KMS-11 (cell line): ENCODE data around the gene FNDC3B.
A peak's percentile ranks its signal among the peaks of the same experiment; 100 is the strongest.

Experiments used
- H2AFZ ChIP-seq: fragments of 200-600 bp; sonication (generic); 2 replicates; pipeline ENCODE4 v1.6.1; 2016; ENCODE audit warnings: antibody characterized with exemption, mixed run types, low read depth
- H3K27ac ChIP-seq: fragments of 200-600 bp; sonication (generic); 2 replicates; pipeline ENCODE4 v1.6.1; 2016; ENCODE audit warnings: mild to moderate bottlenecking, mixed run types
- H3K27me3 ChIP-seq: fragments of 200-600 bp; sonication (generic); 2 replicates; pipeline ENCODE4 v1.6.1; 2017; ENCODE audit warnings: mild to moderate bottlenecking, low read depth, mixed run types, moderate library complexity; ENCODE audit not compliant: insufficient read depth
- H3K36me3 ChIP-seq: fragments of 200-600 bp; sonication (generic); 2 replicates; pipeline ENCODE4 v1.6.1; 2017; ENCODE audit warnings: mild to moderate bottlenecking, mixed run types; ENCODE audit not compliant: insufficient read depth
- H3K4me1 ChIP-seq: fragments of 200-600 bp; sonication (generic); 2 replicates; pipeline ENCODE4 v1.6.1; 2016; ENCODE audit warnings: mild to moderate bottlenecking, low read depth, mixed run types; ENCODE audit not compliant: poor library complexity, severe bottlenecking
- H3K4me2 ChIP-seq: fragments of 200-600 bp; sonication (generic); 2 replicates; pipeline ENCODE4 v1.7.0; 2016; ENCODE audit warnings: mild to moderate bottlenecking, mixed run types
- H3K4me3 ChIP-seq: fragments of 200-600 bp; sonication (generic); IDR thresholded peaks from 2 replicates; pipeline ENCODE4 v1.6.1; 2017; ENCODE audit warnings: low read depth, low read length, mixed read lengths; ENCODE audit not compliant: insufficient read depth
- H3K79me2 ChIP-seq: fragments of 200-600 bp; sonication (generic); 2 replicates; pipeline ENCODE4 v1.6.1; 2016; ENCODE audit warnings: low read depth, mixed run types; ENCODE audit not compliant: insufficient read depth
- H3K9ac ChIP-seq: fragments of 200-600 bp; sonication (generic); 2 replicates; pipeline ENCODE4 v1.6.1; 2016; ENCODE audit warnings: mild to moderate bottlenecking, mixed run types
- H4K20me1 ChIP-seq: fragments of 200-600 bp; sonication (generic); 2 replicates; pipeline ENCODE4 v1.6.1; 2016; ENCODE audit warnings: mild to moderate bottlenecking, mixed run types; ENCODE audit not compliant: insufficient read depth
- TF ChIP-seq, protein P1 (sequence below): fragments of 200-600 bp; sonication (generic); conservative IDR thresholded peaks from 2 replicates; pipeline ENCODE4 v1.6.1; 2017; ENCODE audit warnings: low read depth, mild to moderate bottlenecking, antibody characterized with exemption, low read length, moderate library complexity, mixed read lengths

Gene FNDC3B

DNA sequence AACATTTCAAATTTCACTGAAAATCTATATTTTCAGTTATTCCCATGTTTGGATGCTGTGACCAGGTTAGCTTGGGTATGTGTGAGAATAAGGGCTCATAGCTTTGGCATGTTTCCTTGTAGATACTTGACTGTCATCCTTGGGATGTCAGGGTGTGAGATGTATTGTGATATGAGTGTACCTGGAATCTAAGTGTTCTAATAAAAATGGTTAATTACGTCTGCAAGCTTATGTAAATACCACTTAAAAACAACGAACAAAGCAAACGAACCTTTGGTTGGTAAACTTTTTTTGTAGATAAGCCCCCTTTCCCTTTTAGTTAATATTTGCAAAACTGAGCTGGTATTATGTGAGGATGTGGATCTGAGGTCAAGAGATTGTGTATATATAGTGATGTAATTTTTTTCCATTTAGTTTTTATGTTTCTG is 63.5 kb downstream of the FNDC3B start:
- H3K4me1 ChIP-seq, result peaks cover 100% of the 10 kb centered on the region
- no peaks in the 10 kb centered on the region for H4K20me1 ChIP-seq
- peak overlapping the region; percentile 91 for H3K4me2 ChIP-seq

DNA sequence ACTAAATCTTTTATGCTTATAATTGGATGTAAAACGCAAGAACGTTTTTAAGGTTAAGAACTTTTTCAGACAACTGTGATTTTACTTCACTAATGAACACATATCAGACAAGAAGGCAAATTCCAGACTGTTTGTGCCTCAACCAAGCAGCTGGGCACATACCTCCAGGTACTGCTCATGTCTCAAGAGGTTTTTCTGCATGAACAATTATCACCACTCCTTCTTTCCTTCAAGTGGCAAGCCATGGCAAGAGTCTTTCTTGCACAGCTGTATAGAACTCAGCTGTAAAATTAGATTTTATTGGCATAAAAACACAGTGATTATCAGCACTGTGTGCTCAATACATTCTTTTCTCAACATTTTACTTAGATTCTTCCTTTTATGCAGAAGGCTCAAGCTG is 64.3 kb downstream of the FNDC3B start:
- Histone ChIP-seq H3K79me2 (peaks cover 81% of the 10 kb centered on the region), H3K4me1 (peaks cover 100% of the 10 kb centered on the region), H3K27me3 (no peaks in the 10 kb centered on the region), H2AFZ (no peak overlapping the region), H3K27ac (peak overlapping the region; percentile 96), H3K4me2 (peak overlapping the region; percentile 91), H3K4me3 (no peak overlapping the region), H3K36me3 (no peaks in the 10 kb centered on the region), H3K9ac (peak overlapping the region; percentile 72; the same call in 1 of the 2 replicates), H4K20me1 (no peaks in the 10 kb centered on the region)
- TF ChIP-seq, protein P1, sequence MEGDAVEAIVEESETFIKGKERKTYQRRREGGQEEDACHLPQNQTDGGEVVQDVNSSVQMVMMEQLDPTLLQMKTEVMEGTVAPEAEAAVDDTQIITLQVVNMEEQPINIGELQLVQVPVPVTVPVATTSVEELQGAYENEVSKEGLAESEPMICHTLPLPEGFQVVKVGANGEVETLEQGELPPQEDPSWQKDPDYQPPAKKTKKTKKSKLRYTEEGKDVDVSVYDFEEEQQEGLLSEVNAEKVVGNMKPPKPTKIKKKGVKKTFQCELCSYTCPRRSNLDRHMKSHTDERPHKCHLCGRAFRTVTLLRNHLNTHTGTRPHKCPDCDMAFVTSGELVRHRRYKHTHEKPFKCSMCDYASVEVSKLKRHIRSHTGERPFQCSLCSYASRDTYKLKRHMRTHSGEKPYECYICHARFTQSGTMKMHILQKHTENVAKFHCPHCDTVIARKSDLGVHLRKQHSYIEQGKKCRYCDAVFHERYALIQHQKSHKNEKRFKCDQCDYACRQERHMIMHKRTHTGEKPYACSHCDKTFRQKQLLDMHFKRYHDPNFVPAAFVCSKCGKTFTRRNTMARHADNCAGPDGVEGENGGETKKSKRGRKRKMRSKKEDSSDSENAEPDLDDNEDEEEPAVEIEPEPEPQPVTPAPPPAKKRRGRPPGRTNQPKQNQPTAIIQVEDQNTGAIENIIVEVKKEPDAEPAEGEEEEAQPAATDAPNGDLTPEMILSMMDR, result no peak

More for the DNA sequence above, 63.5 kb downstream of the FNDC3B start:
- TF ChIP-seq, protein P1, result no peak
- Histone ChIP-seq H3K36me3 (no peaks in the 10 kb centered on the region), H2AFZ (no peak overlapping the region), H3K27ac (peak overlapping the region; percentile 96), H3K79me2 (peaks cover 81% of the 10 kb centered on the region), H3K27me3 (no peaks in the 10 kb centered on the region), H3K9ac (peak overlapping the region; percentile 72; the same call in 1 of the 2 replicates), H3K4me3 (no peak overlapping the region)

- Histone ChIP-seq H2AFZ (no peak overlapping the region), H3K4me2 (peak overlapping the region; percentile 91), H3K4me3 (no peak overlapping the region), H3K36me3 (no peaks in the 10 kb centered on the region), H3K4me1 (peaks cover 98% of the 10 kb centered on the region), H4K20me1 (no peaks in the 10 kb centered on the region), H3K9ac (peak overlapping the region; percentile 72; the same call in 1 of the 2 replicates), H3K27me3 (no peaks in the 10 kb centered on the region), H3K27ac (peak overlapping the region; percentile 96), H3K79me2 (peaks cover 81% of the 10 kb centered on the region)
- TF ChIP-seq, protein P1, result no peak
Observed at GRCh38 chr3:172104471-172105072, 65.2 kb downstream of the FNDC3B start.

GRCh38 chr3:172106037-172106954 is 66.9 kb downstream of the FNDC3B start:
- Histone ChIP-seq H3K27ac (peak overlapping the region; percentile 96), H2AFZ (no peak overlapping the region), H3K27me3 (no peaks in the 10 kb centered on the region), H3K79me2 (peaks cover 91% of the 10 kb centered on the region), H3K9ac (peak overlapping the region; percentile 46), H3K36me3 (no peaks in the 10 kb centered on the region), H3K4me2 (peak overlapping the region; percentile 91), H3K4me1 (peaks cover 94% of the 10 kb centered on the region), H3K4me3 (no peak overlapping the region), H4K20me1 (no peaks in the 10 kb centered on the region)
- TF ChIP-seq, protein P1, result 0 out of 2 replicates have a peak, but pooled peaks have one; percentile 12
